Esophagus squamous epithelium (tissue), 4 donors: Measurements from ENCODE around the gene ZNF189.

Experiments
- POLR2A ChIP-seq, 4 donors: fragments of 450-650 bp; IDR thresholded peaks; one replicate each; pipeline ENCODE4 v1.6.1; 2017; ENCODE audit warnings: antibody characterized with exemption in 4 of 4, mild to moderate bottlenecking in 4 of 4, moderate library complexity in 3 of 4
- TF ChIP-seq, protein P1 (sequence below), 6 experiments: fragments of 450-650 bp in 4 of 6; fragments of 200-600 bp in 2 of 6; sonication (generic) in 2 of 6; IDR thresholded peaks; one replicate each; pipeline ENCODE4 v1.5.1; 2016 to 2019; ENCODE audit warnings: antibody characterized with exemption in 6 of 6, mild to moderate bottlenecking in 4 of 6, moderate library complexity in 4 of 6

- no peak for TF ChIP-seq POLR2A (IDR thresholded peaks at IDR 0.05)
- TF ChIP-seq, protein P1, sequence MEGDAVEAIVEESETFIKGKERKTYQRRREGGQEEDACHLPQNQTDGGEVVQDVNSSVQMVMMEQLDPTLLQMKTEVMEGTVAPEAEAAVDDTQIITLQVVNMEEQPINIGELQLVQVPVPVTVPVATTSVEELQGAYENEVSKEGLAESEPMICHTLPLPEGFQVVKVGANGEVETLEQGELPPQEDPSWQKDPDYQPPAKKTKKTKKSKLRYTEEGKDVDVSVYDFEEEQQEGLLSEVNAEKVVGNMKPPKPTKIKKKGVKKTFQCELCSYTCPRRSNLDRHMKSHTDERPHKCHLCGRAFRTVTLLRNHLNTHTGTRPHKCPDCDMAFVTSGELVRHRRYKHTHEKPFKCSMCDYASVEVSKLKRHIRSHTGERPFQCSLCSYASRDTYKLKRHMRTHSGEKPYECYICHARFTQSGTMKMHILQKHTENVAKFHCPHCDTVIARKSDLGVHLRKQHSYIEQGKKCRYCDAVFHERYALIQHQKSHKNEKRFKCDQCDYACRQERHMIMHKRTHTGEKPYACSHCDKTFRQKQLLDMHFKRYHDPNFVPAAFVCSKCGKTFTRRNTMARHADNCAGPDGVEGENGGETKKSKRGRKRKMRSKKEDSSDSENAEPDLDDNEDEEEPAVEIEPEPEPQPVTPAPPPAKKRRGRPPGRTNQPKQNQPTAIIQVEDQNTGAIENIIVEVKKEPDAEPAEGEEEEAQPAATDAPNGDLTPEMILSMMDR (IDR thresholded peaks at IDR 0.05), result no peak
Observed at GRCh38 chr9:101400120-101400519, 1.5 kb downstream of the ZNF189 start.
